22Rv1 (cell line): ENCODE data around the gene STAP2.

Source experiments
- CTCF ChIP-seq: fragments of 450-650 bp; IDR thresholded peaks from 2 replicates; pipeline ENCODE4 v1.5.1; 2017; ENCODE audit warnings: mild to moderate bottlenecking
- ZFX ChIP-seq: fragments of 450-650 bp; IDR thresholded peaks from 2 replicates; pipeline ENCODE4 v1.6.1; 2017; ENCODE audit warnings: antibody characterized with exemption, borderline replicate concordance

- TF ChIP-seq CTCF, result no peak
- no peak for TF ChIP-seq ZFX
Measured at GRCh38 chr19:4316956-4317355, 21.7 kb downstream of the STAP2 start.
